SU-DHL-6 (cell line): ENCODE results near the gene HAPLN3.

ENCODE experiments used
- CTCF ChIP-seq: fragments of 200-600 bp; sonication (generic); IDR thresholded peaks from one replicate; pipeline ENCODE4 v1.5.1; 2017; ENCODE audit warnings: antibody characterized with exemption, mild to moderate bottlenecking, low read length, moderate library complexity; ENCODE audit not compliant: insufficient read depth, poor library complexity, severe bottlenecking
- EZH2phosphoT487 ChIP-seq: fragments of 200-600 bp; sonication (generic), shearing (Covaris generic); conservative IDR thresholded peaks from 2 replicates; pipeline ENCODE4 v1.6.1; 2018; ENCODE audit warnings: mild to moderate bottlenecking, antibody characterized with exemption, low read length, moderate library complexity, mixed read lengths

DNA sequence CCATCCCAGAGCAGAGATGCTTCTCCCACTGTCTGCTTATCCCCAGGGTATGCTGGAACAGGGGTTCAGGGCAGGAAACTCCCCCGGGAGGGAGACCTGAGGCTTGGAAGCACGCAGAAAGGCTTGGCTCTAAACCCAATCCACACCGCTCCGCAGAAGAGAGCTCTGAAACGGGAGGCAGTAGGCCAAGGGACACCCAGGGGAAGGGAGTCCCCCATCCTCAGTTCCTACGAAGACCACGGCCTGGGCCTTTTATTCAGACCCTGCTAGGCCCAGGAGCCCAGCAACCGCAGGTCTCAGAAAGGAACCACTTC lies 1.8 kb upstream of the HAPLN3 start:
- TF ChIP-seq CTCF: no peak
- no peak for TF ChIP-seq EZH2phosphoT487
